Heart left ventricle (tissue), 16 donors: ENCODE data around the gene EEF1AKMT4. TPM values are rescaled to one million over a fixed set of nuclear protein-coding genes. Genes with fewer than 3 reads are reported as not detected.

Experiments
- ATAC-seq, 4 donors: fragments of 200-7000 bp; cut with Tn5 transposase; one replicate each; pipeline ENCODE4 v1.9.1; 2020 to 2022; ENCODE audit warnings: moderate library complexity in 4 of 4, mild to moderate bottlenecking in 3 of 4, moderate number of reproducible peaks in 1 of 4
- DNase-seq, 5 donors: peaks; one replicate each; pipeline ENCODE4 v3.0.0-alpha.2; 2020
- H3K27ac ChIP-seq, 12 donors: fragments of 200-600 bp; sonication (generic) in 4 of 12; one replicate each; pipeline versions ENCODE4 v1.5.0 to v1.8.0; 2016 to 2022; ENCODE audit warnings: mild to moderate bottlenecking in 2 of 12
- H3K27me3 ChIP-seq, 9 donors: fragments of 200-600 bp; sonication (generic) in 2 of 9; one replicate each; pipeline versions ENCODE4 v1.5.1 to v1.8.0; 2016 to 2022; ENCODE audit warnings: mild to moderate bottlenecking in 3 of 9
- H3K36me3 ChIP-seq, 9 donors: fragments of 200-600 bp; sonication (generic) in 2 of 9; one replicate each; pipeline versions ENCODE4 v1.5.0 to v1.8.0; 2018 to 2022; ENCODE audit warnings: mild to moderate bottlenecking in 2 of 9
- H3K4me1 ChIP-seq, 12 donors: fragments of 200-600 bp; sonication (generic) in 4 of 12; one replicate each; pipeline versions ENCODE4 v1.5.0 to v1.8.0; 2016 to 2022; ENCODE audit warnings: mild to moderate bottlenecking in 3 of 12
- H3K4me3 ChIP-seq, 12 donors: fragments of 200-600 bp; sonication (generic) in 4 of 12; one replicate each; pipeline versions ENCODE4 v1.5.0 to v1.8.0; 2017 to 2022; ENCODE audit warnings: mild to moderate bottlenecking in 9 of 12, moderate library complexity in 4 of 12
- H3K9me3 ChIP-seq, 12 donors: fragments of 200-600 bp; sonication (generic) in 4 of 12; one replicate each; pipeline versions ENCODE4 v1.5.0 to v1.8.0; 2016 to 2022; ENCODE audit warnings: mild to moderate bottlenecking in 1 of 12
- CTCF ChIP-seq, 12 donors: fragments of 200-600 bp; sonication (generic) in 4 of 12; IDR thresholded peaks; one replicate each; pipeline versions ENCODE4 v1.5.0 to v1.8.0; 2018 to 2022; ENCODE audit warnings: antibody characterized with exemption in 12 of 12, mild to moderate bottlenecking in 5 of 12
- POLR2A ChIP-seq, 2 donors: fragments of 450-650 bp; IDR thresholded peaks; one replicate each; pipeline ENCODE4 v1.6.1; 2017; ENCODE audit warnings: antibody characterized with exemption in 2 of 2, mild to moderate bottlenecking in 2 of 2, moderate library complexity in 2 of 2
- WGBS, 4 donors: extraction: QIAGEN DNeasy Blood & Tissue Kit in 2 of 4; methylation state at CpG; one replicate each; pipeline versions ENCODE4 v1.1.5 to v1.1.7; 2013 to 2018; 5-methylcytosine and 5-hydroxymethylcytosine counted together
- intact Hi-C, 10 donors: fragments of 100-400 bp; cut with DNase I; formaldehyde crosslinking; loops; one replicate each; pipeline versions ENCODE4 v1.11.1 to v1.14.2; 2022
- polyA plus RNA-seq, 2 donors: library from polyadenylated mRNA; stranded (reverse); fragments of 200-250 nt; gene quantifications; one replicate each; pipeline ENCODE4 v1.2.3, GENCODE V29; 2013
- total RNA-seq, 9 donors: library from RNA; depleted of rRNA in 2 of 9; stranded (reverse); fragments of >200 nt in 2 of 9; fragmentation: NEBNext Ultra II Directional in 3 of 9; extraction: Animal tissue kit (Norgen Biotek cat#: 25700) in 3 of 9; gene quantifications; one replicate each; pipeline versions ENCODE4 v1.1.0 to v1.2.4, GENCODE V29; 2016 to 2023
- donor health status: ischemic (EF 13 %, LVEDD 7.1; RV severe dilation, severe dysfunction).
- donor health status: healthy with polysubstance abuse.
- donor health status: DM: no; HTN: yes; CAD: no.
- donor health status: DM: no; HTN: no; CAD: no.
- donor health status: ischemic (EF 25% LVEDD 6.9; RV normal size, moderate dysfunction).
- donor health status: ischemic (EF 25% LVEDD 5.7; RV mildly dilated, moderate dysfunction).
- donor health status: healthy.
- donor health status: DM: yes; HTN: yes; CAD: no.
- donor health status: ischemic (EF 35%, LVEDD 5.7; RV mildly dilated, moderate dysfunction).
- donor health status: nonischemic (EF 11% LVEDD 7.7; RV severe dilation, severe dysfunction).
- donor health status: DM: yes; HTN: yes; CAD: no.
- donor health status: PGD.
- donor health status: ischemic (EF 29% LVEDD 5.4; RV normal size, mild dysfunction).
- donor health status: nonischemic (EF 23%, LVEDD 6.1; RV moderate dilation, normal function).

The EEF1AKMT4 gene
- total and polyA plus RNA-seq, 11 donors = 0.66 to 16.7 (median 2.1) TPM

DNA sequence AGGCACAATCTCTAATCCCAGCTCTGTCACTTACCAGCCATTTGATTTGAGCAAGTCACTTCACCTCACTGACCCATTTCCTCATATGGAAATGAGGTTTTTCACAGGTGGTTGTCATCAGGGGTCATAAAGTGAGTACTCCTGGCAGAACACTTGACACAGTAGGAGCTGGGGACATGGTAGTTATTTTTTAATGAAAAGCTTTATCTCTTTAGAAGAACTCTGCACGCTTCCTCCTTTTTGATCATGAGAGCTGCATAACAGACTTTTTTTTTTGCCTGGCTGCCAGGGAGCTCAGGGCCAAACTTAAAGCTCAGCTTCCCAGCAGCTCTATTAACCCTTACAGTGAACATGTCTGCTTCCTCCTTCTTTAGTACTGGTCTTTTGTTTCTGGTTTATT is 11.7 kb upstream of the EEF1AKMT4 start:
- no peak overlapping the region for H3K4me3 ChIP-seq
- WGBS, 4 donors = 30 to 48% (median 36%) methylated on average over 1 of the region's 1 CpG
- no peak for ATAC-seq
- H3K9me3 ChIP-seq = no peaks in the 10 kb centered on the region
- H3K4me1 ChIP-seq = peaks cover 0 to 8% (median 5%) of the 10 kb centered on the region in 12 donors
- H3K36me3 ChIP-seq = peaks cover 0 to 11% (median 7%) of the 10 kb centered on the region in 9 donors
- TF ChIP-seq CTCF (IDR thresholded peaks at IDR 0.05) = no peak
- TF ChIP-seq POLR2A (IDR thresholded peaks at IDR 0.05) = no peak
- DNase-seq = no peak
- no peak overlapping the region for H3K27ac ChIP-seq
- peaks cover 0 to 16% (median 0%) of the 10 kb centered on the region in 9 donors for H3K27me3 ChIP-seq
- intact Hi-C loops = loop anchor here in 1 of 10 donors (5.0 kb wide), 1 partner anchor 91 kb away; no protein-coding TSS in a partner anchor

DNA sequence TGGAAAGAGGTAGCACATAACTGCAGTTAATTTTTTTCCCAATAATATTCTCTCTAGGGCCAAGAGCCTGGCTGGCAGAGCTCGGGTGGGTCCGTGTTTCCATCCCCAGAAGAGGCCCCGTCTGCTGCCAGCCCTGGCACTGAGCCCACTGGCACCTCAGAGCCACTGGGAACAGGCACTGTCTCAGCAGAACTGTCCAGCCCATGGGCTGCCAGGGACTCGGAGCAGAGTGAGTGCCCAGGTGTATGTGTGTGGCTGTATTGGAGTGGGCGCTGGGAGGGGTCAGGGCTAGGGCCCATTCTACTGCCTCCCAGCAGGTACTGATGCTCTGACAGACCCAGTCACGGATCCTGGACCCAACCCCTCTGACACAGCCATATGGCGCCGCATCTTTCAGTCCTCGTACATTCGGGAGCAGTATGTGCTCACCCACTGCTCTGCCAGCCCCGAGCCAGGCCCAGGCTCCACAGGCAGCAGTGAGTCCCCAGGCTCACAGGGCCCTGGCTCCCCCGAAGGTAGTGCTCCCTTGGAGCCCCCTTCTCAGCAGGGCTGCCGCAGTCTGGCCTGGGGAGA is 11.1 kb upstream of the EEF1AKMT4 start:
- H3K4me1 ChIP-seq = peaks cover 0 to 8% (median 5%) of the 10 kb centered on the region in 12 donors
- H3K36me3 ChIP-seq = peaks cover 0 to 16% (median 12%) of the 10 kb centered on the region in 9 donors
- DNase-seq (no peak), ATAC-seq (no peak)
- H3K27ac ChIP-seq = no peak overlapping the region
- no peak overlapping the region for H3K4me3 ChIP-seq
- H3K9me3 ChIP-seq = no peaks in the 10 kb centered on the region
- H3K27me3 ChIP-seq = peaks cover 0 to 11% (median 0%) of the 10 kb centered on the region in 9 donors
- 63 to 78% (median 74%) methylated on average over 7 to 13 of the region's 13 CpGs for WGBS, 4 donors
- intact Hi-C loops = loop anchor here in 1 of 10 donors (5.0 kb wide), 1 partner anchor 91 kb away; no protein-coding TSS in a partner anchor
- no peak for TF ChIP-seq CTCF (IDR thresholded peaks at IDR 0.05)
- TF ChIP-seq POLR2A (IDR thresholded peaks at IDR 0.05) = no peak

GRCh38 chr3:184239221-184239620 is 10.3 kb upstream of the EEF1AKMT4 start:
- intact Hi-C loops = loop anchor here in 1 of 10 donors (5.0 kb wide), 1 partner anchor 92 kb away; no protein-coding TSS in a partner anchor
- peak in 1 of 5 donors; percentile 53 for DNase-seq
- no peak for TF ChIP-seq POLR2A (IDR thresholded peaks at IDR 0.05)
- no peak for TF ChIP-seq CTCF (IDR thresholded peaks at IDR 0.05)
- Histone ChIP-seq H3K27ac (no peak overlapping the region), H3K36me3 (peaks cover 0 to 25% (median 21%) of the 10 kb centered on the region in 9 donors), H3K4me3 (no peak overlapping the region), H3K4me1 (peaks cover 0 to 8% (median 5%) of the 10 kb centered on the region in 12 donors), H3K27me3 (peaks cover 0 to 7% (median 0%) of the 10 kb centered on the region in 9 donors), H3K9me3 (no peaks in the 10 kb centered on the region)
- 86 to 92% (median 90%) methylated on average over 8 of the region's 8 CpGs for WGBS, 4 donors
- no peak for ATAC-seq

DNA sequence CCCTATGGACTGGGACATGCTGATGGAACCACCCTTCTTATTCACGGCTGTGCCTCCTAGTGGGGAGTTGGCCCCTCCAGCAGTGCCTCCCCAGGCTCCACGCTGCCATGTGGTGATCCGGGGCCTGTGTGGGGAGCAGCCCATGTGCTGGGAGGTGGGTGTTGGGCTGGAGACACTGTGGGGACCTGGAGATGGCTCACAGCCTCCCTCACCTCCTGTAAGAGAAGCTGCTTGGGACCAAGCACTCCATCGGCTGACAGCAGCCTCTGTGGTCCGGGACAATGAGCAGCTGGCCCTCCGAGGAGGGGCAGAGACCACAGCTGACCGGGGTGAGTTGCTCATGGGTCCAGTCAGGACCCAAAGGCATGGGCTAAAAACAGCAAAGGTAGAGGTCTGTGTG is 9.8 kb upstream of the EEF1AKMT4 start:
- ATAC-seq (no peak), DNase-seq (no peak)
- Histone ChIP-seq H3K9me3 (no peaks in the 10 kb centered on the region), H3K4me3 (no peak overlapping the region), H3K36me3 (peaks cover 0 to 30% (median 26%) of the 10 kb centered on the region in 9 donors), H3K27me3 (peaks cover 0 to 7% (median 0%) of the 10 kb centered on the region in 9 donors), H3K27ac (no peak overlapping the region), H3K4me1 (peaks cover 0 to 8% (median 5%) of the 10 kb centered on the region in 12 donors)
- TF ChIP-seq POLR2A (IDR thresholded peaks at IDR 0.05) = no peak
- no peak for TF ChIP-seq CTCF (IDR thresholded peaks at IDR 0.05)
- intact Hi-C loops = loop anchor here in 7 of 10 donors (5.0 to 10.0 kb wide), 9 partner anchors 45 to 345 kb away; partner anchors contain the start of genes ABCC5 (in 2 of the 7), ABCF3 (in 1 of the 7) and DVL3 (in 1 of the 7)
- 73 to 77% (median 76%) methylated on average over 7 of the region's 7 CpGs for WGBS, 4 donors
